Renal cortical epithelial cell (primary cell): ENCODE data around the gene ZNF92. TPM values are rescaled to one million over a fixed set of nuclear protein-coding genes. Genes with fewer than 3 reads are reported as not detected.
"Not testable (repeated sequence)": the region's sequence is repeated elsewhere in the genome, so short reads cannot be mapped to it uniquely, and the experiment has no call there.

Experiments used
- DNase-seq: peaks from one replicate; pipeline ENCODE4 v3.0.0-alpha.2; 2011; ENCODE audit warnings: low read depth
- total RNA-seq: library from RNA; depleted of rRNA; stranded (reverse); fragments of >200 nt; gene quantifications from 2 replicates; pipeline ENCODE4 v1.2.3, GENCODE V29; 2014

ZNF92 gene
- total RNA-seq, 1 donor from 2014 or later = 11.3 TPM

- not testable (repeated sequence) for DNase-seq
Measured at GRCh38 chr7:65423286-65423685, 49.6 kb downstream of the ZNF92 start.

GRCh38 chr7:65429642-65430343 lies 56.1 kb downstream of the ZNF92 start:
- no peak for DNase-seq

- DNase-seq = no peak
Measured at GRCh38 chr7:65430344-65431186, 56.9 kb downstream of the ZNF92 start.

- no peak for DNase-seq
Measured at GRCh38 chr7:65434307-65434706, 60.7 kb downstream of the ZNF92 start.

GRCh38 chr7:65436163-65436562 lies 62.5 kb downstream of the ZNF92 start:
- no peak for DNase-seq

GRCh38 chr7:65438598-65438997 lies 64.9 kb downstream of the ZNF92 start:
- peak; percentile 95 for DNase-seq

- DNase-seq = peak; percentile 90
Measured at GRCh38 chr7:65441010-65441409, 67.4 kb downstream of the ZNF92 start.

- DNase-seq = no peak
Measured at GRCh38 chr7:65444205-65444842, 70.7 kb downstream of the ZNF92 start.

GRCh38 chr7:65444899-65445823 lies 71.5 kb downstream of the ZNF92 start:
- no peak for DNase-seq

GRCh38 chr7:65447041-65447440 lies 73.4 kb downstream of the ZNF92 start:
- not testable (repeated sequence) for DNase-seq

- DNase-seq = peak; percentile 96
Measured at GRCh38 chr7:65448816-65449504, 75.3 kb downstream of the ZNF92 start.

GRCh38 chr7:65449505-65449852 lies 75.8 kb downstream of the ZNF92 start:
- DNase-seq = peak; percentile 21
